Measurements from ENCODE around the gene WFDC1. TPM values are rescaled to one million over a fixed set of nuclear protein-coding genes. Genes with fewer than 3 reads are reported as not detected.

WFDC1 gene
- polyA plus RNA-seq, 1 of the 3 experiments (the other 2 are of a cell fraction) = 0.03 TPM

- H3K27me3 ChIP-seq (ENCODE audit: insufficient read depth) = peaks cover 72% of the 10 kb centered on the region
- no peak overlapping the region for H3K4me2 ChIP-seq
- no peaks in the 10 kb centered on the region for H3K79me2 ChIP-seq (ENCODE audit: insufficient read depth)
- POLR2A ChIA-PET = interaction anchor here (0.6 to 0.7 kb wide), 2 partner anchors 101 to 481 kb away, joined by 5 read pairs; no protein-coding TSS in a partner anchor
- no peaks in the 10 kb centered on the region for H4K20me1 ChIP-seq (ENCODE audit: insufficient read depth)
- TF ChIP-seq IRF3 (IDR thresholded peaks at IDR 0.05; ENCODE audit: low read depth, low read length) (no peak), MAX (IDR thresholded peaks at IDR 0.05; ENCODE audit: low read depth) (no peak), FOXJ3 (CRISPR knock-in tag; IDR thresholded peaks at IDR 0.05) (no peak), NRF1 (IDR thresholded peaks at IDR 0.05; ENCODE audit: low read depth, low read length) (no peak), SMC3 (IDR thresholded peaks at IDR 0.05; ENCODE audit: low read depth, low read length) (no peak), POLR2AphosphoS5 (IDR thresholded peaks at IDR 0.05; ENCODE audit: low read depth, low read length) (no peak), SIN3A (IDR thresholded peaks at IDR 0.05; ENCODE audit: borderline replicate concordance, low read depth, low read length) (no peak), FOSL2 (IDR thresholded peaks at IDR 0.05; ENCODE audit: borderline replicate concordance, low read depth) (no peak), GABPA (IDR thresholded peaks at IDR 0.05; ENCODE audit: low read depth) (no peak), GATA2 (CRISPR knock-in tag; IDR thresholded peaks at IDR 0.05) (no peak), JUND (IDR thresholded peaks at IDR 0.05) (no peak), EZH2phosphoT487 (IDR thresholded peaks at IDR 0.05; ENCODE audit: borderline replicate concordance, low read depth) (no peak)
- TF ChIP-seq, protein P1, sequence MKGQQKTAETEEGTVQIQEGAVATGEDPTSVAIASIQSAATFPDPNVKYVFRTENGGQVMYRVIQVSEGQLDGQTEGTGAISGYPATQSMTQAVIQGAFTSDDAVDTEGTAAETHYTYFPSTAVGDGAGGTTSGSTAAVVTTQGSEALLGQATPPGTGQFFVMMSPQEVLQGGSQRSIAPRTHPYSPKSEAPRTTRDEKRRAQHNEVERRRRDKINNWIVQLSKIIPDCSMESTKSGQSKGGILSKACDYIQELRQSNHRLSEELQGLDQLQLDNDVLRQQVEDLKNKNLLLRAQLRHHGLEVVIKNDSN (IDR thresholded peaks at IDR 0.05; ENCODE audit: borderline replicate concordance, low read depth) = no peak
- no peaks in the 10 kb centered on the region for H3K36me3 ChIP-seq (replicated peaks in 1 of 2; ENCODE audit: control insufficient read depth in 1 of 2, insufficient read depth in 2 of 2, low read length in 1 of 2)
- DNase-seq = no peak
- no peaks in the 10 kb centered on the region for H3K9me3 ChIP-seq
- H3K4me1 ChIP-seq (ENCODE audit: control insufficient read depth in 1 of 2, insufficient read depth in 2 of 2, low read depth in 1 of 2, low read length in 1 of 2) = no peaks in the 10 kb centered on the region
- no peak overlapping the region for H3K27ac ChIP-seq (ENCODE audit: low read depth in 2 of 2, low read length in 1 of 2)
- H3F3A ChIP-seq (replicated peaks; ENCODE audit: insufficient read depth) = no peaks in the 10 kb centered on the region
- no peaks in the 10 kb centered on the region for H3K9me2 ChIP-seq
- H3K4me3 ChIP-seq (ENCODE audit: low read depth in 2 of 2, low read length in 1 of 2) = no peak overlapping the region
- CTCF ChIA-PET = interaction anchor here (0.7 to 1.0 kb wide), 2 partner anchors 24 to 70 kb away, joined by 3 read pairs; no protein-coding TSS in a partner anchor
- H2AFZ ChIP-seq (ENCODE audit: low read depth) = no peak overlapping the region
- H3K9ac ChIP-seq = no peak overlapping the region
- 29% methylated on average over 7 of the region's 7 CpGs for WGBS (ENCODE audit: low lambda C conversion rate)
Measured at GRCh38 chr16:84369105-84369504, 74.4 kb downstream of the WFDC1 start.

DNA sequence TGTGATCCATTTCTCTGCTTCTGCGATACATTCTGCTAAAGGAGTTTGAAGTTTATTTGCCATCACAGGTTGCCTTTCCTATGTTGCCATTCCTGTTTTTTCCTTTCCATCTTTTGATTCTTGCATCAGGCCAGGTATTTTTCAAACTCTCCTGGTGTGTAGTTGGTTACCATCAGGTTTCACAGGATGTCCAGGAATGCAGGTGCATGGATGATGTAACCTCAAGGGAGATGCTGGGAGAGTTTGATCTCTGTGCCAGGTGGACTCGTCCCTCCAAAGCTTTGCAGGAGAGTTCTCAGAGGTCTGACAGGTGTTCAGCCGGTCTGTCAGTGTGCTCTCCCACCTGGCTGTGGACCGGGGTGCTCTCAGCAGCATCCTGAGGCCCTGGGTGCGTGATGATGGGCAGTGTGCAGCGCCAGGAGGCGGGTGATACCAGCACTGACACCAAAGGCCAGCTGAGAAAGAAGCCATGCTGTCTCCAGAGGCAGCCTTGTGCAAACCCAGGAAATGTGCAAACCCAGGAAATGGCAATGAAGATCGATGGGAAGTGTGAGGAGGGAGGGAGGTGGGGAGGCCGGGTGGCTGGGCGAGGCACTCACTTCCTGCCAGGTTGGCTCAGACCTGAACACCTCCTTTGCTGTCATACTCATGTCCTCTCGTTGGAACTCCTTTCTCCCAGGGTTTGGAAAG is 75.4 kb downstream of the WFDC1 start:
- H3K79me2 ChIP-seq (ENCODE audit: insufficient read depth) = no peaks in the 10 kb centered on the region
- H3K9ac ChIP-seq = no peak overlapping the region
- H3K27me3 ChIP-seq (ENCODE audit: insufficient read depth) = peaks cover 81% of the 10 kb centered on the region
- ChIA-PET CTCF (no interaction called here), POLR2A (interaction anchor here (0.7 kb wide), 1 partner anchor 482 kb away, joined by 5 read pairs; no protein-coding TSS in a partner anchor)
- no peaks in the 10 kb centered on the region for H3K9me2 ChIP-seq
- H3K36me3 ChIP-seq (replicated peaks in 1 of 2; ENCODE audit: control insufficient read depth in 1 of 2, insufficient read depth in 2 of 2, low read length in 1 of 2) = no peaks in the 10 kb centered on the region
- H3K4me1 ChIP-seq (ENCODE audit: control insufficient read depth in 1 of 2, insufficient read depth in 2 of 2, low read depth in 1 of 2, low read length in 1 of 2) = no peaks in the 10 kb centered on the region
- H2AFZ ChIP-seq (ENCODE audit: low read depth) = no peak overlapping the region
- DNase-seq = no peak
- H3K9me3 ChIP-seq = no peaks in the 10 kb centered on the region
- TF ChIP-seq POLR2AphosphoS5 (IDR thresholded peaks at IDR 0.05; ENCODE audit: low read depth, low read length) (no peak), ZBTB33 (IDR thresholded peaks at IDR 0.05; ENCODE audit: borderline replicate concordance, low read depth) (no peak), RCOR1 (IDR thresholded peaks at IDR 0.05; ENCODE audit: low read length) (no peak), MAX (IDR thresholded peaks at IDR 0.05; ENCODE audit: low read depth) (no peak), MXI1 (IDR thresholded peaks at IDR 0.05; ENCODE audit: low read depth, low read length) (no peak), FOSL2 (IDR thresholded peaks at IDR 0.05; ENCODE audit: borderline replicate concordance, low read depth) (no peak)
- TF ChIP-seq, protein P1 (IDR thresholded peaks at IDR 0.05; ENCODE audit: borderline replicate concordance, low read depth) = no peak
- TF ChIP-seq, protein P2, sequence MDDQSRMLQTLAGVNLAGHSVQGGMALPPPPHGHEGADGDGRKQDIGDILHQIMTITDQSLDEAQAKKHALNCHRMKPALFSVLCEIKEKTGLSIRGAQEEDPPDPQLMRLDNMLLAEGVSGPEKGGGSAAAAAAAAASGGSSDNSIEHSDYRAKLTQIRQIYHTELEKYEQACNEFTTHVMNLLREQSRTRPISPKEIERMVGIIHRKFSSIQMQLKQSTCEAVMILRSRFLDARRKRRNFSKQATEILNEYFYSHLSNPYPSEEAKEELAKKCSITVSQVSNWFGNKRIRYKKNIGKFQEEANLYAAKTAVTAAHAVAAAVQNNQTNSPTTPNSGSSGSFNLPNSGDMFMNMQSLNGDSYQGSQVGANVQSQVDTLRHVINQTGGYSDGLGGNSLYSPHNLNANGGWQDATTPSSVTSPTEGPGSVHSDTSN (IDR thresholded peaks at IDR 0.05) = no peak
- no peaks in the 10 kb centered on the region for H3F3A ChIP-seq (replicated peaks; ENCODE audit: insufficient read depth)
- H3K27ac ChIP-seq (ENCODE audit: low read depth in 2 of 2, low read length in 1 of 2) = no peak overlapping the region
- WGBS (ENCODE audit: low lambda C conversion rate) = 19% methylated on average over 8 of the region's 11 CpGs
- no peak overlapping the region for H3K4me3 ChIP-seq (ENCODE audit: low read depth in 2 of 2, low read length in 1 of 2)
- H3K4me2 ChIP-seq = no peak overlapping the region
- H4K20me1 ChIP-seq (ENCODE audit: insufficient read depth) = no peaks in the 10 kb centered on the region
